Loucy (cell line): ENCODE measurements around the gene UMODL1.

Experiments
- EZH2phosphoT487 ChIP-seq: fragments of 200-600 bp; IDR thresholded peaks from 2 replicates; pipeline ENCODE4 v1.6.1; 2018; ENCODE audit warnings: antibody characterized with exemption, mild to moderate bottlenecking, moderate library complexity, borderline replicate concordance
- TF ChIP-seq, protein P1 (sequence below): fragments of 200-600 bp; sonication (generic); conservative IDR thresholded peaks from 2 replicates; pipeline ENCODE4 v1.5.1; 2014; ENCODE audit warnings: mild to moderate bottlenecking, antibody characterized with exemption, low read length

GRCh38 chr21:42025376-42026081, 45.6 kb upstream of the UMODL1 start:
- TF ChIP-seq, protein P1, sequence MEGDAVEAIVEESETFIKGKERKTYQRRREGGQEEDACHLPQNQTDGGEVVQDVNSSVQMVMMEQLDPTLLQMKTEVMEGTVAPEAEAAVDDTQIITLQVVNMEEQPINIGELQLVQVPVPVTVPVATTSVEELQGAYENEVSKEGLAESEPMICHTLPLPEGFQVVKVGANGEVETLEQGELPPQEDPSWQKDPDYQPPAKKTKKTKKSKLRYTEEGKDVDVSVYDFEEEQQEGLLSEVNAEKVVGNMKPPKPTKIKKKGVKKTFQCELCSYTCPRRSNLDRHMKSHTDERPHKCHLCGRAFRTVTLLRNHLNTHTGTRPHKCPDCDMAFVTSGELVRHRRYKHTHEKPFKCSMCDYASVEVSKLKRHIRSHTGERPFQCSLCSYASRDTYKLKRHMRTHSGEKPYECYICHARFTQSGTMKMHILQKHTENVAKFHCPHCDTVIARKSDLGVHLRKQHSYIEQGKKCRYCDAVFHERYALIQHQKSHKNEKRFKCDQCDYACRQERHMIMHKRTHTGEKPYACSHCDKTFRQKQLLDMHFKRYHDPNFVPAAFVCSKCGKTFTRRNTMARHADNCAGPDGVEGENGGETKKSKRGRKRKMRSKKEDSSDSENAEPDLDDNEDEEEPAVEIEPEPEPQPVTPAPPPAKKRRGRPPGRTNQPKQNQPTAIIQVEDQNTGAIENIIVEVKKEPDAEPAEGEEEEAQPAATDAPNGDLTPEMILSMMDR, result no peak
- TF ChIP-seq EZH2phosphoT487, result no peak
